T-cell (primary cell): Measurements from ENCODE around the gene ADAP1. TPM values are rescaled to one million over a fixed set of nuclear protein-coding genes. Genes with fewer than 3 reads are reported as not detected.

Source experiments
- ATAC-seq, 4 experiments: fragments of 200-7000 bp in 3 of 4; fragments of 150-1000 bp in 1 of 4; cut with Tn5 transposase; replicated peaks in 1 of 4; 1 replicate in 3 of 4; 2 replicates in 1 of 4; pipeline ENCODE4 v1.10.0; 2021; ENCODE audit warnings: moderate library complexity in 3 of 4, mild to moderate bottlenecking in 2 of 4, moderate number of reproducible peaks in 1 of 4
- CTCF ChIA-PET, 2 donors: fragments of 300-600 bp; sonication (Branson Sonifier 250); formaldehyde crosslinking; loops; one replicate each; lab custom pipeline; 2022; ENCODE audit warnings: antibody characterized with exemption in 2 of 2; lab: Charles Lee
- POLR2A ChIA-PET, 2 donors: fragments of 300-600 bp; sonication (Branson Sonifier 250); formaldehyde crosslinking; loops; one replicate each; lab custom pipeline; 2022; ENCODE audit warnings: antibody characterized with exemption in 2 of 2; lab: Charles Lee
- DNase-seq, 35 experiments: peaks; one replicate each; pipeline versions ENCODE4 v3.0.0 to v3.0.0-alpha.2; 2013 to 2023
- H3K27ac ChIP-seq: one replicate; pipeline ENCODE4 v1.5.1; 2013; ENCODE audit warnings: low read length
- H3K27me3 ChIP-seq, 2 experiments: replicated peaks in 1 of 2; 1 replicate in 1 of 2; 2 replicates in 1 of 2; pipeline versions ENCODE4 v1.6.1 to v1.7.0; 2013; ENCODE audit warnings: low read length in 1 of 2, mixed read lengths in 1 of 2; ENCODE audit not compliant: control insufficient read depth in 2 of 2, insufficient read depth in 2 of 2; ENCODE audit errors: extremely low read depth in 1 of 2
- H3K36me3 ChIP-seq, 2 donors: 1 replicate in 1 of 2; 2 replicates in 1 of 2; pipeline versions ENCODE4 v1.6.1 to v1.7.0; 2013; ENCODE audit warnings: low read length in 1 of 2; ENCODE audit not compliant: control insufficient read depth in 2 of 2, insufficient read depth in 1 of 2; ENCODE audit errors: extremely low read depth in 1 of 2
- H3K4me1 ChIP-seq, 2 experiments: 1 replicate in 1 of 2; 2 replicates in 1 of 2; pipeline versions ENCODE4 v1.6.1 to v1.7.0; 2013; ENCODE audit warnings: low read length in 2 of 2, mixed read lengths in 1 of 2; ENCODE audit not compliant: insufficient read depth in 2 of 2, control insufficient read depth in 1 of 2; ENCODE audit errors: extremely low read depth in 1 of 2
- H3K4me3 ChIP-seq, 2 donors: 1 replicate in 1 of 2; 2 replicates in 1 of 2; pipeline versions ENCODE4 v1.5.1 to v1.7.0; 2013; ENCODE audit warnings: mild to moderate bottlenecking in 2 of 2, low read length in 1 of 2, moderate library complexity in 1 of 2; ENCODE audit not compliant: control insufficient read depth in 1 of 2; ENCODE audit errors: extremely low read depth in 1 of 2
- H3K9me3 ChIP-seq: 2 replicates; pipeline ENCODE4 v1.7.0; 2013
- H3K27ac Mint-ChIP-seq, 2 donors: one replicate each; pipeline ENCODE4 v1.8.0; 2020 to 2021; ENCODE audit warnings: mild to moderate bottlenecking in 2 of 2, mixed read lengths in 2 of 2
- H3K27me3 Mint-ChIP-seq, 2 donors: one replicate each; pipeline ENCODE4 v1.8.0; 2021 to 2022; ENCODE audit warnings: mixed read lengths in 2 of 2
- H3K36me3 Mint-ChIP-seq: one replicate; pipeline ENCODE4 v1.8.0; 2021; ENCODE audit warnings: mixed read lengths
- H3K4me1 Mint-ChIP-seq, 3 donors: one replicate each; pipeline ENCODE4 v1.8.0; 2020 to 2022; ENCODE audit warnings: mixed read lengths in 3 of 3, mild to moderate bottlenecking in 1 of 3
- H3K4me3 Mint-ChIP-seq, 3 donors: one replicate each; pipeline ENCODE4 v1.8.0; 2020 to 2022; ENCODE audit warnings: mild to moderate bottlenecking in 3 of 3, mixed read lengths in 3 of 3, moderate library complexity in 3 of 3
- H3K9me3 Mint-ChIP-seq, 3 donors: one replicate each; pipeline ENCODE4 v1.8.0; 2020 to 2022; ENCODE audit warnings: mixed read lengths in 3 of 3
- WGBS: methylation state at CpG from one replicate; pipeline ENCODE4 v1.1.5; 2013; ENCODE audit warnings: missing lambda C conversion rate; ENCODE audit not compliant: insufficient coverage; 5-methylcytosine and 5-hydroxymethylcytosine counted together
- total RNA-seq, 35 experiments: library from RNA in 6 of 35; stranded (reverse) in 6 of 35; fragments of 120-200 nt in 1 of 35; gene quantifications; one replicate each; pipeline versions ENCODE4 v1.2.1 to v1.2.4 and lab custom pipeline; 2013 to 2026

The ADAP1 gene
- total RNA-seq, 5 donors from 2014 or later (not counting 1 experiment from before 2014, with no cell fraction given), result 10.6 to 26.9 (median 23.5) TPM

DNA sequence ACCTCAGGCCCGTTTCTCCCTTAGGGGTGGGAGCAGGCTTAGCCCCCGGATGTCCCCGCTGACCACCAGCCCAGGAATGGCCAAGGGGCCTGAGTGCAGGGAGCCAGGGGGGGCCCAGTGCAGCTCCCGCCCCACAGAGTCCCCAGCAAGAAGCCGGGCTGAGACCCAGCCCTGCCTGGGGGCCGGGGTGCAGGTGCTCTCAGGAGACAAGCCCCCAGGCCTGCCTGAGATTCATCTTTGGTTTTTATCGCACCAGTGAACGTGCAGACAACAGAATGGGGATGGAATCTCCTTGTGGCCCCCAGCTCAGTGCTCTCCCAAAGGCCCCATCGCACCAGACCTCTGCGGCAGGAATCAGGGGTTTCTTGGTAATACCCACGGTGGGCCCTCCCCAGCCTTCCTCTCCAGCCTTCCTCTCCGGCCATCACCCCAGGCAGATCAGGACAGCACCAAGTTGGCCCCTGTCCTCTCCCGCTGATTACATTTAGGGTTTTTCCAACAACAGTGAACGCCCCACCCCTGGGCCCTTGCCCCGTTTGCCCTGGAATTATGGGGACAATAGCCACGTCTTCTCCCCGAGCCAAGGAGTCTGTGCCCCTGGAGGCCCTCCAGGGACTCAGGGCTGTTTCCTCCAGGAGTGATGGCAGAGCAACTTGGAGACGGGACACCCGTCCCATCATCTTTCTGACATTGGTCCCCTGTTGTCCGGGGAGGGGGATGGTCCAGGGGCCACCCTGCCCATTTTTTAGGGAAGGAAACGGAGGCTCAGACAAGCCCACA, 22.4 kb downstream of the ADAP1 start:
- DNase-seq (no peak), ATAC-seq (no peak)
- Mint-ChIP-seq H3K27ac (peak overlapping the region in 1 of 2 donors; percentile 58), H3K4me1 (peaks cover 0 to 24% (median 14%) of the 10 kb centered on the region in 3 donors), H3K36me3 (no peaks in the 10 kb centered on the region), H3K9me3 (no peaks in the 10 kb centered on the region), H3K4me3 (no peak overlapping the region), H3K27me3 (no peaks in the 10 kb centered on the region)
- WGBS, result 94% methylated on average over 19 of the region's 21 CpGs
- H3K27ac ChIP-seq, result no peak overlapping the region
- H3K36me3 ChIP-seq, result no peaks in the 10 kb centered on the region
- ChIA-PET POLR2A (no interaction called here), CTCF (no interaction called here)
- peaks cover 0 to 2% of the 10 kb centered on the region in 2 experiments for H3K27me3 ChIP-seq
- H3K4me3 ChIP-seq, result no peak overlapping the region
- peaks cover 0 to 50% of the 10 kb centered on the region in 2 experiments for H3K4me1 ChIP-seq
- H3K9me3 ChIP-seq, result no peaks in the 10 kb centered on the region

DNA sequence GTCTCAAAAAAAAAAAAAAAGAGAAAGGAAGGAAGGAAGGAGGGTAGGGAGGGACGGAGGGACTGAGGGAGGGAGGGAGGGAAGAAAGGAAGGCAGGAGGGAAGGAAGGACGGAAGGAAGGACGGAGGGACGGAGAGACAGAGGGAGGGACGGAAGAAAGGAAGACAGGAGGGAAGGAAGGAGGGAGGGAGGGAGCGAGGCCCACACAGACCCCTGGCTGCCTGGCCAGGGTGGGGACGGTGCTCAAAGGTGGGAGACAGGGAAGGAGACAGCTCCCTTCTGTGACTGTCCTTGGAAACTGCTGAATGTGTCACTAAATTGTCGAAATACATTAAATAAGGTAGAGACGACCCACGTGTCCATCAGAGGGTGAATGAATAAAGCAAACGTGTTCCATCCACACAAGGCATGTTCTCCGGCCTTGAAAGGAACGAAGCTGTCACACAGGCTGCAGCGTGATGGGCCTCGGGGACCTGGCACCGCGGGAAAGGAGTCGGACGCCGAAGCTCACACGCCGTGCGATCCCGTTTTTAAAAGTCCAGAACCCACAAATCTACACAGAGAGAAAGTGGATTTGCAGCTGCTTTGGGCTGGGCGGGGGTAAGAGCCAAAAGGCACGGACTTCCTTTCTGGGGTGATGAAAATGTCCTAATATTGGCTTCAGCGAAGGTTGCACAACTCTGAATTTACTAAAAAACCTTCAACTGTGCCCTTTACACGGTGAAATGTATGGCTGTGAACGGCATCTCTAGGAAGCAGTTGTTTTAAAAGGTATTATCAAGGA, 23.3 kb downstream of the ADAP1 start:
- H3K36me3 Mint-ChIP-seq, result no peaks in the 10 kb centered on the region
- H3K36me3 ChIP-seq, result no peaks in the 10 kb centered on the region
- no peak for DNase-seq
- H3K4me3 Mint-ChIP-seq, result no peak overlapping the region
- H3K27ac Mint-ChIP-seq, result no peak overlapping the region
- peaks cover 0 to 21% (median 10%) of the 10 kb centered on the region in 3 donors for H3K4me1 Mint-ChIP-seq
- H3K9me3 Mint-ChIP-seq, result no peaks in the 10 kb centered on the region
- ChIA-PET CTCF (no interaction called here), POLR2A (no interaction called here)
- 93% methylated on average over 11 of the region's 29 CpGs for WGBS
- peaks cover 0 to 52% of the 10 kb centered on the region in 2 experiments for H3K4me1 ChIP-seq
- no peak overlapping the region for H3K4me3 ChIP-seq
- no peak overlapping the region for H3K27ac ChIP-seq
- ATAC-seq, result no peak
- peaks cover 0 to under 1% of the 10 kb centered on the region in 2 experiments for H3K27me3 ChIP-seq
- no peaks in the 10 kb centered on the region for H3K9me3 ChIP-seq
- no peaks in the 10 kb centered on the region for H3K27me3 Mint-ChIP-seq

DNA sequence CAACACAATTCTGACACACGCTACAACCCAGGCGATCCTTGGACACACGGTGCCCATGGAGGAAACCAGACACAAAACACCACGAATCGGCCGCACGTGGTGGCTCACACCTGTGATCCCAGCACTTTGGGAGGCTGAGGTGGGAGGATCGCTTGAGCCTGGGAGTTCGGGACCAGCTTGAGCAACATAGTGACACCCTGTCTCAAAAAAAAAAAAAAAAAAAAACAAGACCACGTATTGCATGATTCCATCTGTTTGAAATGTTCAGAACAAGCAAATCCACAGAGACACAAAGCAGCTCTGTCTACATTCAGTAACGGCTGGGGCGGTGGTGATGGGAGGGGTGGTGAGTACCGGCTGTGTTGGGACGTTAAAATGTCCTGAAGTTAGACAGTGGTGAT, 25.2 kb downstream of the ADAP1 start:
- Histone ChIP-seq H3K4me3 (no peak overlapping the region), H3K9me3 (no peaks in the 10 kb centered on the region), H3K27me3 (no peaks in the 10 kb centered on the region), H3K27ac (no peak overlapping the region), H3K4me1 (peaks cover 3 to 58% of the 10 kb centered on the region in 2 experiments), H3K36me3 (no peaks in the 10 kb centered on the region)
- 89% methylated on average over 10 of the region's 14 CpGs for WGBS
- no peaks in the 10 kb centered on the region for H3K27me3 Mint-ChIP-seq
- H3K36me3 Mint-ChIP-seq, result no peaks in the 10 kb centered on the region
- peak overlapping the region; percentile 52 to 75 for H3K27ac Mint-ChIP-seq
- CTCF ChIA-PET, result no interaction called here
- H3K4me1 Mint-ChIP-seq, result peaks cover 0 to 28% (median 17%) of the 10 kb centered on the region in 3 donors
- no peak overlapping the region for H3K4me3 Mint-ChIP-seq
- H3K9me3 Mint-ChIP-seq, result no peaks in the 10 kb centered on the region
- POLR2A ChIA-PET, result interaction anchor here in 1 of 2 donors (0.6 kb wide), 1 partner anchor 78 kb away, joined by 5 read pairs; no protein-coding TSS in a partner anchor
- no peak for ATAC-seq
- no peak for DNase-seq

DNA sequence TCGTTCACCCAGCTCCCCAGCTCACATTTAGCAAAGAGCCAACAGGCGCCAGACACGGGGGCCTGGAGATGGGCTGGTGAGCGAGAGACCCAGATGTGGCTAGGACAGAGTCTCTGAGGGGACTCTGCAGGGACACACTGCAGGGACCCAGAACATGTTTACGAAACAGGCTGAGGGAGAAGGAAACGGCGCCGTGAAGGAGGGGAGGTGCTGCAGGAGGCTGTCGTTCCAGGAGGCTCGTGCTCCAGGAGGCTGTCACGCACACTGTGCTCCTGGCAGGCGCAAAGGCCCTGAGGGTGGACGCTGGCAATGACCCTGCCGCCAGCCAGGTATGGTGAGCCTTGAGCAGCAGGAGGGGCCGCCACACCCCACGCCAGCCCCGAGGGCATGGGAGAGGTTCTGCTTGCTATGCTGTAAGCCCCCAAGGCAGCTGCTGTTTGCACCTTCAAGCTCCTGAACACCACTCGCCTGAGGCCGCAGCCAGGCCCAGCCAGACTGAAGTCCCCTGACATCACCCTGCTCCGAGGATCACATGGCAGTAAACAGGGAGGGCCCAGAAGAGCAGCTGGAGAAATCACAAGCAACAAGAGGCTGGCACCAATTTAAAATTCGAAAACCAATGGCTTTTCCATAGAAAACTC, 27.3 kb downstream of the ADAP1 start:
- H3K9me3 ChIP-seq, result no peaks in the 10 kb centered on the region
- ChIA-PET CTCF (no interaction called here), POLR2A (no interaction called here)
- WGBS, result 88% methylated on average over 16 of the region's 21 CpGs
- Mint-ChIP-seq H3K9me3 (no peaks in the 10 kb centered on the region), H3K4me3 (no peak overlapping the region), H3K36me3 (no peaks in the 10 kb centered on the region), H3K4me1 (peaks cover 7 to 40% (median 28%) of the 10 kb centered on the region in 3 donors), H3K27me3 (no peaks in the 10 kb centered on the region), H3K27ac (peak overlapping the region; percentile 5 to 55)
- no peak overlapping the region for H3K4me3 ChIP-seq
- ATAC-seq (no peak), DNase-seq (peak in 1 of 35 experiments; percentile 2)
- no peaks in the 10 kb centered on the region for H3K36me3 ChIP-seq
- no peak overlapping the region for H3K27ac ChIP-seq
- peaks cover 15 to 78% of the 10 kb centered on the region in 2 experiments for H3K4me1 ChIP-seq
- H3K27me3 ChIP-seq, result no peaks in the 10 kb centered on the region

DNA sequence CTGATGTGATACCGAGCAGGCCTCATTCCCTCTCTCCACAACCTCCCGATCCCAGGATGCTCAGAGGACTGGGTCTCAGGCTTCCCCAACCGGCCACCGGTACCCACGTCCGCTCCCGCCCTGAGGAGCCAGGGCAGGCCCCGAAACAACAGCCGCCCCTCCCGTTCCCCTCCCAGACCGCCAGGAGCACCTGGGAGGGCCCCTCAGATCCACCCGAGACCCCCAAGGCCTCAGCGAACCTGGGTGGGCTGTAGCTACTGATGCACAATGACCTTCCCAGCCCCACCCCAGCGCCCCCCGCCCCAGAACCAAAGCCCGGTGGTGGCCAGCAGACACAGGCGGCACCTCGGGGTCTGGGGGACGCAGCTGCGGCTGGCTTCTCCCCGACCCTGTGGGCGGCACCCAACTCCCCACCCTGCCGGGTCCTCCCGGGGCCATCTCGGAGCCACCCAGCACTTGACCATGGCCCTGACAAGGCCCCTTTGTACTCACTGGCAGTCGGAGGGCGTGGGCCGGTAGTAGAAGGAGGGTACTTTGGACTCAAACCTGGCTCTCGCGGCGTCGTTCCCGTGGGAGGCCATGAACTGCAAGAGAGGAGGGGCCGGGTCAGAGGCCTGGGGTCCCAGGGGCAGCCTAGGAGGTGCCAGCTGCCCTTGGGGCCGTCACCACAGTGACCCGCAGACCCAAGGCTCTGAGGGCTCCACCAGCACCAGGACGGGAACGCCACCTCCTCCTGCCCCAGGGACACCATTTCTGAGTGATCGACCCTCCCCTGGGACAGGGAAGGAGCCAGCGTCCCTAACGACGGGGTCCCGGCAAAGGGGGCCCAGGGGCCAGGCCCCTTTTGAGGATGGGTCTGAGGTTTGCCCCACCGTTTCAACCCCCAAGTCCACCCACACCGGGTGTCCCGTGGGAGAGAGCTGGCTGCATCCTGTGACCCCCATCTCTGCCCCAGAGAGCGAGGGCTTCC, 28.1 kb downstream of the ADAP1 start:
- Histone ChIP-seq H3K36me3 (no peaks in the 10 kb centered on the region), H3K4me3 (no peak overlapping the region), H3K4me1 (peaks cover 20 to 86% of the 10 kb centered on the region in 2 experiments), H3K27ac (peak overlapping the region; percentile 72), H3K27me3 (no peaks in the 10 kb centered on the region), H3K9me3 (no peaks in the 10 kb centered on the region)
- DNase-seq (peak in 2 of 35 experiments; percentile 1 to 2), ATAC-seq (no peak)
- Mint-ChIP-seq H3K27ac (peak overlapping the region in 1 of 2 donors; percentile 69), H3K36me3 (no peaks in the 10 kb centered on the region), H3K4me1 (peaks cover 8 to 47% (median 32%) of the 10 kb centered on the region in 3 donors), H3K27me3 (no peaks in the 10 kb centered on the region), H3K9me3 (no peaks in the 10 kb centered on the region), H3K4me3 (no peak overlapping the region)
- CTCF ChIA-PET, result no interaction called here
- POLR2A ChIA-PET, result no interaction called here
- WGBS, result 87% methylated on average over 38 of the region's 47 CpGs
